HG02884 (cell line): ENCODE results near the gene IQCK.

Experiments
- ATAC-seq: cut with Tn5 transposase; IDR thresholded peaks from one replicate; pipeline ENCODE4 v1.9.1; 2021; ENCODE audit warnings: mild to moderate bottlenecking, moderate library complexity; ENCODE audit not compliant: unreplicated experiment

The IQCK gene

GRCh38 chr16:19907161-19907992 is 189.3 kb downstream of the IQCK start:
- no peak for ATAC-seq
